ENCODE measurements around the gene NARF. TPM values are rescaled to one million over a fixed set of nuclear protein-coding genes. Genes with fewer than 3 reads are reported as not detected.

NARF gene
- polyA plus RNA-seq, 2 of the 4 experiments (the other 2 are of a cell fraction), result 51.2 to 89.6 TPM

DNA sequence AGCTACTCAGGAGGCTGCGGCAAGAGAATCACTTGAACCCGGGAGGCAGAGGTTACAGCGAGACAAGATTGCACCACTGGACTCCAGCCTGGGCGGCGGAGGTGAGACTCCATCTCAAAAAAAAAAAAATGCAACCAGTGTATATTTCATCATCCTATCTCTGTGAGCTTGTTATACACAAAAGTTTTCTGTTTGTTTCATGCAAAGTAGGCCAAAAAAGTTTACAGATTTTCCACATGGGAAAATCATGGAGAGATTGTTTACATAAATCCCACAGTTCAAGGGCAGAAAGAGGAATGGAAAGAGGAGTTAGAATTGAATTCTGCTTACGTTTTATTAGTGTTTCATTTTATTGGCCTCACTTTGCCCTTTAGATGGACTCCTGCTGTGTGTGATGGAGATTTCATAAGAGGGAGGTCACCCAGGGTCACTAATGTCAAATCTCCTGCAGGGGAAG, 24.7 kb downstream of the NARF start (continued):
- TF ChIP-seq, protein P1, sequence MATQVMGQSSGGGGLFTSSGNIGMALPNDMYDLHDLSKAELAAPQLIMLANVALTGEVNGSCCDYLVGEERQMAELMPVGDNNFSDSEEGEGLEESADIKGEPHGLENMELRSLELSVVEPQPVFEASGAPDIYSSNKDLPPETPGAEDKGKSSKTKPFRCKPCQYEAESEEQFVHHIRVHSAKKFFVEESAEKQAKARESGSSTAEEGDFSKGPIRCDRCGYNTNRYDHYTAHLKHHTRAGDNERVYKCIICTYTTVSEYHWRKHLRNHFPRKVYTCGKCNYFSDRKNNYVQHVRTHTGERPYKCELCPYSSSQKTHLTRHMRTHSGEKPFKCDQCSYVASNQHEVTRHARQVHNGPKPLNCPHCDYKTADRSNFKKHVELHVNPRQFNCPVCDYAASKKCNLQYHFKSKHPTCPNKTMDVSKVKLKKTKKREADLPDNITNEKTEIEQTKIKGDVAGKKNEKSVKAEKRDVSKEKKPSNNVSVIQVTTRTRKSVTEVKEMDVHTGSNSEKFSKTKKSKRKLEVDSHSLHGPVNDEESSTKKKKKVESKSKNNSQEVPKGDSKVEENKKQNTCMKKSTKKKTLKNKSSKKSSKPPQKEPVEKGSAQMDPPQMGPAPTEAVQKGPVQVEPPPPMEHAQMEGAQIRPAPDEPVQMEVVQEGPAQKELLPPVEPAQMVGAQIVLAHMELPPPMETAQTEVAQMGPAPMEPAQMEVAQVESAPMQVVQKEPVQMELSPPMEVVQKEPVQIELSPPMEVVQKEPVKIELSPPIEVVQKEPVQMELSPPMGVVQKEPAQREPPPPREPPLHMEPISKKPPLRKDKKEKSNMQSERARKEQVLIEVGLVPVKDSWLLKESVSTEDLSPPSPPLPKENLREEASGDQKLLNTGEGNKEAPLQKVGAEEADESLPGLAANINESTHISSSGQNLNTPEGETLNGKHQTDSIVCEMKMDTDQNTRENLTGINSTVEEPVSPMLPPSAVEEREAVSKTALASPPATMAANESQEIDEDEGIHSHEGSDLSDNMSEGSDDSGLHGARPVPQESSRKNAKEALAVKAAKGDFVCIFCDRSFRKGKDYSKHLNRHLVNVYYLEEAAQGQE (IDR thresholded peaks at IDR 0.05), result no peak
- TF ChIP-seq CHD4 (IDR thresholded peaks at IDR 0.05; ENCODE audit: borderline replicate concordance) (no peak), SREBF2 (IDR thresholded peaks at IDR 0.05) (no peak), POLR2A (IDR thresholded peaks at IDR 0.05; ENCODE audit: low read length) (no peak), NR3C1 (IDR thresholded peaks at IDR 0.05) (no peak)
- TF ChIP-seq, protein P2, sequence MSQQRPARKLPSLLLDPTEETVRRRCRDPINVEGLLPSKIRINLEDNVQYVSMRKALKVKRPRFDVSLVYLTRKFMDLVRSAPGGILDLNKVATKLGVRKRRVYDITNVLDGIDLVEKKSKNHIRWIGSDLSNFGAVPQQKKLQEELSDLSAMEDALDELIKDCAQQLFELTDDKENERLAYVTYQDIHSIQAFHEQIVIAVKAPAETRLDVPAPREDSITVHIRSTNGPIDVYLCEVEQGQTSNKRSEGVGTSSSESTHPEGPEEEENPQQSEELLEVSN (IDR thresholded peaks at IDR 0.05; ENCODE audit: borderline replicate concordance, low read depth), result no peak

DNA sequence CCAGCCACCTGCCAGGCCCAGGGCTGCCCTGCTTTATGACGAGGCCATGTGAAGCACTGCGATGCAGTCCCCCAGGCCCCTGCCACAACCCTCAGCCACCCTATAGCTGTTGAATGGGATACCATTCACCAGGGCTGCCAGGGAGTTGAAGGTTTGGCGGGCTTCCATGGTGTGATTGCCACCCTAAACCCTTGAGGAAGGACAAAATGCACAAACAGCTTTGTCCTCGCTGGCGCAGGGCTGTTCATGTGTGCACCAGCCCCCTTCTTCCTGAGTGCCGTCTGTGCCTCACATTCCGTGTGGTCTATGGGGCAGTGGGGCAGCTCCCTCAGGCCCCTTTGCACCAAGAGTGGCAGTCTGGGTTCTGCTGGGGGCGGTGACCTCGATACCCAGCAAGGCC, 25.3 kb downstream of the NARF start:
- no peak overlapping the region for H3K27ac ChIP-seq
- CTCF ChIA-PET, result interaction anchor here (0.6 to 1.9 kb wide), 5 partner anchors 8 to 416 kb away, joined by 3 to 5 read pairs (median 3); no protein-coding TSS in a partner anchor
- POLR2A ChIA-PET, result interaction anchor here (0.6 kb wide), 1 partner anchor 10 kb away, joined by 4 read pairs; no protein-coding TSS in a partner anchor
- TF ChIP-seq CBX2 (IDR thresholded peaks at IDR 0.05; ENCODE audit: borderline replicate concordance, low read depth), result no peak
- no peak for TF ChIP-seq RFX5 (IDR thresholded peaks at IDR 0.05)
- TF ChIP-seq EHF (CRISPR knock-in tag; IDR thresholded peaks at IDR 0.05), result no peak
- TF ChIP-seq CEBPB (IDR thresholded peaks at IDR 0.05), result no peak
- TF ChIP-seq, protein P3, sequence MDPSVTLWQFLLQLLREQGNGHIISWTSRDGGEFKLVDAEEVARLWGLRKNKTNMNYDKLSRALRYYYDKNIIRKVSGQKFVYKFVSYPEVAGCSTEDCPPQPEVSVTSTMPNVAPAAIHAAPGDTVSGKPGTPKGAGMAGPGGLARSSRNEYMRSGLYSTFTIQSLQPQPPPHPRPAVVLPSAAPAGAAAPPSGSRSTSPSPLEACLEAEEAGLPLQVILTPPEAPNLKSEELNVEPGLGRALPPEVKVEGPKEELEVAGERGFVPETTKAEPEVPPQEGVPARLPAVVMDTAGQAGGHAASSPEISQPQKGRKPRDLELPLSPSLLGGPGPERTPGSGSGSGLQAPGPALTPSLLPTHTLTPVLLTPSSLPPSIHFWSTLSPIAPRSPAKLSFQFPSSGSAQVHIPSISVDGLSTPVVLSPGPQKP (IDR thresholded peaks at IDR 0.05; ENCODE audit: low read depth, low read length), result no peak
- TF ChIP-seq EHMT2 (IDR thresholded peaks at IDR 0.05; ENCODE audit: low read depth), result no peak
- TF ChIP-seq ZNF302 (CRISPR knock-in tag; IDR thresholded peaks at IDR 0.05), result no peak
- no peak for TF ChIP-seq FOXS1 (CRISPR knock-in tag; IDR thresholded peaks at IDR 0.05)
- TF ChIP-seq MAZ (IDR thresholded peaks at IDR 0.05; ENCODE audit: borderline replicate concordance, low read depth, low read length), result no peak
- no peak for TF ChIP-seq TFCP2L1 (CRISPR knock-in tag; IDR thresholded peaks at IDR 0.05)
- no peak for TF ChIP-seq RARB (CRISPR knock-in tag; IDR thresholded peaks at IDR 0.05)
- no peak for TF ChIP-seq POLR2A (IDR thresholded peaks at IDR 0.05; ENCODE audit: low read length)
- no peak for TF ChIP-seq ESRRA (IDR thresholded peaks at IDR 0.05; ENCODE audit: borderline replicate concordance, low read length)
- 88% methylated on average over 7 of the region's 9 CpGs for WGBS (ENCODE audit: missing lambda C conversion rate)
- H3K4me1 ChIP-seq, result no peaks in the 10 kb centered on the region
- no peak overlapping the region for H3K4me2 ChIP-seq
- no peak for ATAC-seq
- no peaks in the 10 kb centered on the region for H3K9me3 ChIP-seq
- FAIRE-seq, result no peak
- DNase-seq (ENCODE audit: low read depth in 1 of 2, low spot score in 1 of 2), result no peak
- no peak overlapping the region for H3K4me3 ChIP-seq

- Histone ChIP-seq H3K4me2 (no peak overlapping the region), H3K9me3 (no peaks in the 10 kb centered on the region), H3K27ac (no peak overlapping the region), H3K4me1 (no peaks in the 10 kb centered on the region), H3K4me3 (no peak overlapping the region)
- TF ChIP-seq EHF (CRISPR knock-in tag; IDR thresholded peaks at IDR 0.05), result no peak
- no peak for TF ChIP-seq MAZ (IDR thresholded peaks at IDR 0.05; ENCODE audit: borderline replicate concordance, low read depth, low read length)
- no peak for DNase-seq (ENCODE audit: low read depth in 1 of 2, low spot score in 1 of 2)
- CTCF ChIA-PET, result interaction anchor here (1.1 kb wide), 1 partner anchor 9 kb away, joined by 3 read pairs; no protein-coding TSS in a partner anchor
- 85% methylated on average over 13 of the region's 13 CpGs for WGBS (ENCODE audit: missing lambda C conversion rate)
- no peak for FAIRE-seq
- POLR2A ChIA-PET, result no interaction called here
- no peak for ATAC-seq
These were observed 27.9 kb downstream of the NARF start for GRCh38 chr17:82486231-82487094.
